HepG2 (cell line): ENCODE measurements around the gene SMIM10L1.

Experiments
- DR1 ChIP-seq: sonication (generic); formaldehyde crosslinking; IDR thresholded peaks from 2 replicates; pipeline ENCODE4 v1.8.0; 2021; ENCODE audit warnings: mild to moderate bottlenecking, missing genetic modification reagents, inconsistent platforms
- HNRNPUL1 ChIP-seq: fragments of 200-400 bp; formaldehyde crosslinking; IDR thresholded peaks from 2 replicates; pipeline ENCODE4 v1.6.1; 2017; ENCODE audit warnings: low read depth, mild to moderate bottlenecking, low read length, moderate library complexity
- PCBP2 ChIP-seq: fragments of 200-400 bp; formaldehyde crosslinking; optimal IDR thresholded peaks from 2 replicates; pipeline ENCODE3; 2018; ENCODE audit warnings: low read length, low read depth; ENCODE audit not compliant: poor library complexity, severe bottlenecking
- SMYD3 ChIP-seq: sonication (generic); formaldehyde crosslinking; IDR thresholded peaks from 2 replicates; pipeline ENCODE4 v1.8.1; 2023; ENCODE audit warnings: mild to moderate bottlenecking, missing genetic modification reagents
- TF ChIP-seq, protein P1 (sequence below): sonication (generic); formaldehyde crosslinking; IDR thresholded peaks from 2 replicates; pipeline ENCODE4 v1.4.0; 2020; ENCODE audit warnings: low read depth, mild to moderate bottlenecking, missing genetic modification reagents

DNA sequence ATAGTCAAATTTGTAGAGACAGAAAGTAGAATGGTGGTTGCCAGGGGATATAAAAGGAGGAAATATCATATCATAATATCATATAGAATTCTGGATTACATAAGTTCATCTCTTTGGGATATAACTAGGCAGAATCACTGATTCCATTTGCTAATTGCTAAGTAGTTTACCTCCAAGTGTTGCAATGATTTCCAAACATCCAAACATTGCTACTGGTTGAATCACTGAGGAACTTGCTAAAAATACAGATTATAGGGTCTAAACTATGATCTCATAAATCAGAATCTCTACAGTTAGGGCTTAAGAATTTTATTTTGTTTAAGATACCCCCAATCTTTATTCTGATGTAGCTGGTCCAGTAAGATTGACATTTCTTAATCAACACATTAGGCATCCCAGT, 31.8 kb downstream of the SMIM10L1 start:
- TF ChIP-seq SMYD3 (CRISPR knock-in tag), result no peak
- TF ChIP-seq DR1, result no peak
- TF ChIP-seq HNRNPUL1, result no peak
- TF ChIP-seq, protein P1, sequence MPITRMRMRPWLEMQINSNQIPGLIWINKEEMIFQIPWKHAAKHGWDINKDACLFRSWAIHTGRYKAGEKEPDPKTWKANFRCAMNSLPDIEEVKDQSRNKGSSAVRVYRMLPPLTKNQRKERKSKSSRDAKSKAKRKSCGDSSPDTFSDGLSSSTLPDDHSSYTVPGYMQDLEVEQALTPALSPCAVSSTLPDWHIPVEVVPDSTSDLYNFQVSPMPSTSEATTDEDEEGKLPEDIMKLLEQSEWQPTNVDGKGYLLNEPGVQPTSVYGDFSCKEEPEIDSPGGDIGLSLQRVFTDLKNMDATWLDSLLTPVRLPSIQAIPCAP (CRISPR knock-in tag), result no peak
- no peak for TF ChIP-seq PCBP2
